HUES6 (cell line): Measurements from ENCODE around the gene TTLL10.

Experiments used
- H3K27ac ChIP-seq: 2 replicates; pipeline ENCODE4 v1.7.0; 2013; ENCODE audit warnings: low read depth, mild to moderate bottlenecking, low read length, inconsistent platforms
- H3K27me3 ChIP-seq: 2 replicates; pipeline ENCODE4 v1.6.1; 2013; ENCODE audit warnings: low read length; ENCODE audit not compliant: control insufficient read depth, insufficient read depth
- H3K36me3 ChIP-seq: 2 replicates; pipeline ENCODE4 v1.6.1; 2013; ENCODE audit warnings: low read length; ENCODE audit not compliant: control insufficient read depth, insufficient read depth
- H3K4me1 ChIP-seq: 2 replicates; pipeline ENCODE4 v1.6.1; 2013; ENCODE audit warnings: low read length; ENCODE audit not compliant: control insufficient read depth, insufficient read depth
- H3K4me3 ChIP-seq: 2 replicates; pipeline ENCODE4 v1.5.1; 2013; ENCODE audit warnings: low read depth, low read length
- H3K9ac ChIP-seq: one replicate; pipeline ENCODE4 v1.6.1; 2013; ENCODE audit warnings: mild to moderate bottlenecking, low read length
- H3K9me3 ChIP-seq: 2 replicates; pipeline ENCODE4 v1.6.1; 2013; ENCODE audit warnings: low read depth, low read length; ENCODE audit not compliant: control insufficient read depth, insufficient read depth

TTLL10 gene

GRCh38 chr1:1247341-1247913, 73.7 kb downstream of the TTLL10 start:
- Histone ChIP-seq H3K9ac (no peak overlapping the region), H3K27me3 (peaks cover 21% of the 10 kb centered on the region), H3K36me3 (peaks cover 1% of the 10 kb centered on the region), H3K4me3 (peak overlapping the region; percentile 39; the same call in 1 of the 2 replicates), H3K4me1 (peaks cover 7% of the 10 kb centered on the region; the same call in 1 of the 2 replicates), H3K9me3 (no peaks in the 10 kb centered on the region), H3K27ac (no peak overlapping the region)
